Stimulated activated CD4-positive, alpha-beta T cell treated with anti-CD3 and anti-CD28 coated beads, Interleukin-4, amount 100 ng/mL, for 1 hour (primary cell): Measurements from ENCODE around the gene SUSD4.
"Not testable (repeated sequence)": the region's sequence is repeated elsewhere in the genome, so short reads cannot be mapped to it uniquely, and the experiment has no call there.

Experiments used
- DNase-seq: peaks from one replicate; pipeline ENCODE4 v3.0.0-alpha.2; 2020

Gene SUSD4

GRCh38 chr1:223363856-223364684 lies at the start of gene SUSD4:
TSS of gene SUSD4 (minus strand) at chr1:223364176. CDS start at chr1:223363425, 751 bp downstream.
- peak; percentile 68 for DNase-seq

GRCh38 chr1:223413216-223413615 lies 49.2 kb upstream of the SUSD4 start:
- no peak for DNase-seq

GRCh38 chr1:223411710-223412109 lies 47.7 kb upstream of the SUSD4 start:
- no peak for DNase-seq

GRCh38 chr1:223411309-223411708 lies 47.3 kb upstream of the SUSD4 start:
- no peak for DNase-seq

- DNase-seq: no peak
Observed at GRCh38 chr1:223410036-223410435, 46.1 kb upstream of the SUSD4 start.

- no peak for DNase-seq
Observed at GRCh38 chr1:223405507-223405906, 41.5 kb upstream of the SUSD4 start.

- no peak for DNase-seq
Observed at GRCh38 chr1:223403184-223403815, 39.3 kb upstream of the SUSD4 start.

- DNase-seq: no peak
Observed at GRCh38 chr1:223402790-223403142, 38.8 kb upstream of the SUSD4 start.

GRCh38 chr1:223401873-223402789 lies 38.2 kb upstream of the SUSD4 start:
- no peak for DNase-seq

GRCh38 chr1:223399393-223399792 lies 35.4 kb upstream of the SUSD4 start:
- DNase-seq: not testable (repeated sequence)

GRCh38 chr1:223394706-223395105 lies 30.7 kb upstream of the SUSD4 start:
- no peak for DNase-seq

- no peak for DNase-seq
Observed at GRCh38 chr1:223394242-223394641, 30.3 kb upstream of the SUSD4 start.

GRCh38 chr1:223393275-223394214 lies 29.6 kb upstream of the SUSD4 start, which contains the start of gene CCDC185:
TSS of gene CCDC185 (plus strand) at chr1:223393415. CDS start at chr1:223393476, 61 bp downstream.
- no peak for DNase-seq

- no peak for DNase-seq
Observed at GRCh38 chr1:223390618-223391017, 26.6 kb upstream of the SUSD4 start.

GRCh38 chr1:223386013-223386412 lies 22.0 kb upstream of the SUSD4 start:
- DNase-seq: no peak

- DNase-seq: no peak
Observed at GRCh38 chr1:223378754-223379153, 14.8 kb upstream of the SUSD4 start.

- no peak for DNase-seq
Observed at GRCh38 chr1:223374064-223374610, 10.2 kb upstream of the SUSD4 start.

GRCh38 chr1:223364685-223365382 lies 858 bp upstream of the SUSD4 start:
- DNase-seq: peak; percentile 12

GRCh38 chr1:223363057-223363855 lies 720 bp downstream of the SUSD4 start:
- peak; percentile 30 for DNase-seq

GRCh38 chr1:223358826-223359225 lies 5.2 kb downstream of the SUSD4 start:
- no peak for DNase-seq
